Testis (tissue), 3 donors: ENCODE results near the gene STRAP. TPM values are rescaled to one million over a fixed set of nuclear protein-coding genes. Genes with fewer than 3 reads are reported as not detected.

Experiments
- DNase-seq: peaks from one replicate; pipeline ENCODE4 v3.0.0-alpha.2; 2019
- H3K27ac ChIP-seq, 2 donors: fragments of 200-600 bp; sonication (generic); one replicate each; pipeline ENCODE4 v1.5.1; 2019
- H3K27me3 ChIP-seq: fragments of 200-600 bp; sonication (generic); one replicate; pipeline ENCODE4 v1.5.1; 2019
- H3K36me3 ChIP-seq: fragments of 200-600 bp; sonication (generic); one replicate; pipeline ENCODE4 v1.5.1; 2017; ENCODE audit warnings: low read depth; ENCODE audit errors: missing control alignments
- H3K4me1 ChIP-seq: fragments of 200-600 bp; sonication (generic); one replicate; pipeline ENCODE4 v1.5.1; 2019
- H3K4me3 ChIP-seq, 2 donors: fragments of 200-600 bp; sonication (generic); one replicate each; pipeline ENCODE4 v1.5.1; 2017 to 2019
- H3K9me3 ChIP-seq: fragments of 200-600 bp; sonication (generic); one replicate; pipeline ENCODE4 v1.5.1; 2017
- CTCF ChIP-seq, 3 experiments: fragments of 450-650 bp in 2 of 3; fragments of 200-600 bp in 1 of 3; sonication (generic) in 1 of 3; IDR thresholded peaks; one replicate each; pipeline ENCODE4 v1.5.1; 2016 to 2019; ENCODE audit warnings: antibody characterized with exemption in 3 of 3, mild to moderate bottlenecking in 2 of 3, moderate library complexity in 1 of 3
- POLR2A ChIP-seq: fragments of 450-650 bp; IDR thresholded peaks from one replicate; pipeline ENCODE4 v1.6.1; 2017; ENCODE audit warnings: antibody characterized with exemption, mild to moderate bottlenecking, moderate library complexity
- WGBS, 2 donors: methylation state at CpG; one replicate each; pipeline ENCODE4 v1.1.5; 2018; 5-methylcytosine and 5-hydroxymethylcytosine counted together
- intact Hi-C: fragments of 100-400 bp; cut with DNase I; formaldehyde crosslinking; loops from one replicate; pipeline ENCODE4 v1.15.1; 2023; ENCODE audit warnings: low total_unique reads
- polyA plus RNA-seq: library from polyadenylated mRNA; stranded (reverse); fragments of 350-450 nt; fragmentation: Illumina TruSeq; extraction: RNeasy Lipid Tissue Mini Kit (QIAGEN cat#74804); gene quantifications from one replicate; pipeline ENCODE4 v1.2.3, GENCODE V29; 2014; ENCODE audit warnings: low read depth, low replicate concordance; ENCODE audit not compliant: insufficient read depth
- total RNA-seq, 2 donors: library from RNA; depleted of rRNA; stranded (reverse); fragments of >200 nt; gene quantifications; one replicate each; pipeline ENCODE4 v1.2.3, GENCODE V29; 2016

STRAP gene
- total and polyA plus RNA-seq, 3 donors from 2014 or later, result 57.0 to 123 (median 76.6) TPM

GRCh38 chr12:15851919-15852318, 30.3 kb upstream of the STRAP start:
- no peak for TF ChIP-seq POLR2A
- no peak for TF ChIP-seq CTCF (IDR thresholded peaks at IDR 0.05)
- H3K27ac ChIP-seq, result no peak overlapping the region
- no peaks in the 10 kb centered on the region for H3K4me1 ChIP-seq
- DNase-seq, result no peak
- H3K36me3 ChIP-seq, result no peaks in the 10 kb centered on the region
- intact Hi-C loops, result loop anchor here (5.0 kb wide), 1 partner anchor 260 kb away; no protein-coding TSS in a partner anchor
- no peak overlapping the region for H3K4me3 ChIP-seq
- 86 to 87% methylated on average over 3 of the region's 3 CpGs for whole genome bisulfite sequencing, 2 donors
- no peaks in the 10 kb centered on the region for H3K27me3 ChIP-seq
- H3K9me3 ChIP-seq, result no peaks in the 10 kb centered on the region

GRCh38 chr12:15852383-15852782, 29.8 kb upstream of the STRAP start:
- H3K27ac ChIP-seq, result no peak overlapping the region
- DNase-seq, result no peak
- H3K4me3 ChIP-seq, result no peak overlapping the region
- no peak for TF ChIP-seq POLR2A
- no peak for TF ChIP-seq CTCF (IDR thresholded peaks at IDR 0.05)
- H3K9me3 ChIP-seq, result no peaks in the 10 kb centered on the region
- 96% methylated on average over 5 of the region's 5 CpGs for WGBS, 2 donors
- H3K4me1 ChIP-seq, result no peaks in the 10 kb centered on the region
- no peaks in the 10 kb centered on the region for H3K36me3 ChIP-seq
- no peaks in the 10 kb centered on the region for H3K27me3 ChIP-seq
- intact Hi-C loops, result loop anchor here (5.0 kb wide), 1 partner anchor 260 kb away; no protein-coding TSS in a partner anchor

- no peak for TF ChIP-seq CTCF (IDR thresholded peaks at IDR 0.05)
- TF ChIP-seq POLR2A, result no peak
- Histone ChIP-seq H3K27ac (no peak overlapping the region), H3K27me3 (no peaks in the 10 kb centered on the region), H3K4me3 (no peak overlapping the region), H3K4me1 (no peaks in the 10 kb centered on the region), H3K36me3 (no peaks in the 10 kb centered on the region), H3K9me3 (no peaks in the 10 kb centered on the region)
- intact Hi-C loops, result loop anchor here (5.0 kb wide), 1 partner anchor 262 kb away; no protein-coding TSS in a partner anchor
- 96% methylated on average over 4 of the region's 4 CpGs for WGBS, 2 donors
- no peak for DNase-seq
Observed at GRCh38 chr12:15853877-15854276, 28.3 kb upstream of the STRAP start.

GRCh38 chr12:15854916-15855315, 27.3 kb upstream of the STRAP start:
- WGBS, 2 donors, result 93 to 95% methylated on average over 1 of the region's 1 CpG
- Histone ChIP-seq H3K4me3 (no peak overlapping the region), H3K36me3 (no peaks in the 10 kb centered on the region), H3K27me3 (no peaks in the 10 kb centered on the region), H3K4me1 (no peaks in the 10 kb centered on the region), H3K9me3 (no peaks in the 10 kb centered on the region), H3K27ac (no peak overlapping the region)
- intact Hi-C loops, result loop anchor here (5.0 kb wide), 1 partner anchor 263 kb away; no protein-coding TSS in a partner anchor
- TF ChIP-seq CTCF (IDR thresholded peaks at IDR 0.05) (no peak), POLR2A (no peak)
- no peak for DNase-seq

GRCh38 chr12:15855646-15856045, 26.5 kb upstream of the STRAP start:
- Histone ChIP-seq H3K4me3 (no peak overlapping the region), H3K27ac (no peak overlapping the region), H3K9me3 (no peaks in the 10 kb centered on the region), H3K27me3 (no peaks in the 10 kb centered on the region), H3K4me1 (no peaks in the 10 kb centered on the region), H3K36me3 (no peaks in the 10 kb centered on the region)
- no peak for TF ChIP-seq POLR2A
- no peak for TF ChIP-seq CTCF (IDR thresholded peaks at IDR 0.05)
- intact Hi-C loops, result no loop called here
- no peak for DNase-seq
- 76 to 78% methylated on average over 1 of the region's 1 CpG for WGBS, 2 donors
